ENCODE measurements around the gene PLCB1.
"Not testable (repeated sequence)": the region's sequence is repeated elsewhere in the genome, so short reads cannot be mapped to it uniquely, and the experiment has no call there.

The PLCB1 gene

GRCh38 chr20:8339349-8339748 lies 207.3 kb downstream of the PLCB1 start:
- no peak for DNase-seq

- no peak for DNase-seq
Observed at GRCh38 chr20:8342391-8342790, 210.3 kb downstream of the PLCB1 start.

- DNase-seq, result no peak
Observed at GRCh38 chr20:8344106-8344505, 212.0 kb downstream of the PLCB1 start.

GRCh38 chr20:8344631-8345030 lies 212.6 kb downstream of the PLCB1 start:
- no peak for DNase-seq

GRCh38 chr20:8346700-8347270 lies 214.7 kb downstream of the PLCB1 start:
- no peak for DNase-seq

GRCh38 chr20:8350225-8350624 lies 218.2 kb downstream of the PLCB1 start:
- DNase-seq, result not testable (repeated sequence)

- no peak for DNase-seq
Observed at GRCh38 chr20:8352486-8352885, 220.4 kb downstream of the PLCB1 start.

- no peak for DNase-seq
Observed at GRCh38 chr20:8353512-8353911, 221.4 kb downstream of the PLCB1 start.

GRCh38 chr20:8355453-8355852 lies 223.4 kb downstream of the PLCB1 start:
- no peak for DNase-seq

GRCh38 chr20:8356806-8357205 lies 224.7 kb downstream of the PLCB1 start:
- DNase-seq, result no peak

GRCh38 chr20:8357703-8358102 lies 225.6 kb downstream of the PLCB1 start:
- no peak for DNase-seq

GRCh38 chr20:8360035-8360434 lies 228.0 kb downstream of the PLCB1 start:
- DNase-seq, result no peak

- no peak for DNase-seq
Observed at GRCh38 chr20:8361006-8361652, 229.1 kb downstream of the PLCB1 start.

GRCh38 chr20:8361779-8362178 lies 229.7 kb downstream of the PLCB1 start:
- no peak for DNase-seq

GRCh38 chr20:8362457-8362856 lies 230.4 kb downstream of the PLCB1 start:
- no peak for DNase-seq

- no peak for DNase-seq
Observed at GRCh38 chr20:8363970-8364733, 232.1 kb downstream of the PLCB1 start.

GRCh38 chr20:8364734-8365078 lies 232.6 kb downstream of the PLCB1 start:
- no peak for DNase-seq

GRCh38 chr20:8365634-8366033 lies 233.6 kb downstream of the PLCB1 start:
- no peak for DNase-seq

- DNase-seq, result no peak
Observed at GRCh38 chr20:8366303-8366923, 234.3 kb downstream of the PLCB1 start.

- DNase-seq, result no peak
Observed at GRCh38 chr20:8367689-8368088, 235.6 kb downstream of the PLCB1 start.

- DNase-seq, result no peak
Observed at GRCh38 chr20:8368670-8369069, 236.6 kb downstream of the PLCB1 start.

GRCh38 chr20:8369311-8369710 lies 237.2 kb downstream of the PLCB1 start:
- no peak for DNase-seq

GRCh38 chr20:8370774-8371173 lies 238.7 kb downstream of the PLCB1 start:
- DNase-seq, result no peak

GRCh38 chr20:8372824-8373380 lies 240.8 kb downstream of the PLCB1 start:
- DNase-seq, result no peak

All from right hindlimb (tissue), 1 donor.